K562 (cell line): ENCODE measurements around the gene EFHB. TPM values are rescaled to one million over a fixed set of nuclear protein-coding genes. Genes with fewer than 3 reads are reported as not detected.

Experiments
- CBFA2T3 ChIP-seq: fragments of 450-650 bp; IDR thresholded peaks from 2 replicates; pipeline ENCODE4 v1.6.1; 2017
- CHD1 ChIP-seq: fragments of 200-600 bp; sonication (generic); IDR thresholded peaks from one replicate; pipeline ENCODE4 v1.6.1; 2012; ENCODE audit warnings: mild to moderate bottlenecking, moderate library complexity, low read length, inconsistent platforms
- FOXA3 ChIP-seq, 2 experiments: fragments of 450-650 bp in 1 of 2; sonication (generic) in 1 of 2; formaldehyde crosslinking; IDR thresholded peaks in 1 of 2; conservative IDR thresholded peaks in 1 of 2; 2 replicates each; pipeline versions ENCODE4 v1.4.0 to v1.8.0; 2020 to 2022; ENCODE audit warnings: mild to moderate bottlenecking in 2 of 2, missing genetic modification reagents in 1 of 2
- FOXK2 ChIP-seq, 2 experiments: fragments of 450-650 bp; IDR thresholded peaks in 1 of 2; conservative IDR thresholded peaks in 1 of 2; 2 replicates each; pipeline ENCODE4 v1.6.1; 2016; ENCODE audit warnings: low read depth in 2 of 2, mild to moderate bottlenecking in 1 of 2
- HMBOX1 ChIP-seq: sonication (generic); IDR thresholded peaks from 2 replicates; pipeline ENCODE4 v1.6.1; 2016
- IRF2 ChIP-seq: sonication (generic); formaldehyde crosslinking; IDR thresholded peaks from 2 replicates; pipeline ENCODE4 v1.8.1; 2022; ENCODE audit warnings: mild to moderate bottlenecking, missing genetic modification reagents
- SMARCB1 ChIP-seq: IDR thresholded peaks from 2 replicates; pipeline ENCODE4 v1.6.1; 2011; ENCODE audit warnings: improper control_type of control experiment, low read depth; ENCODE audit not compliant: insufficient read length
- SRSF3 ChIP-seq: fragments of 200-400 bp; formaldehyde crosslinking; IDR thresholded peaks from 2 replicates; pipeline ENCODE4 v1.6.1; 2016; ENCODE audit warnings: mild to moderate bottlenecking, low read length, moderate library complexity; ENCODE audit not compliant: insufficient read depth
- TAF7 ChIP-seq: fragments of 450-650 bp; IDR thresholded peaks from 2 replicates; pipeline ENCODE4 v1.6.1; 2016; ENCODE audit warnings: missing genetic modification characterization, missing compliant biosample characterization
- XRCC5 ChIP-seq: fragments of 200-400 bp; formaldehyde crosslinking; IDR thresholded peaks from 2 replicates; pipeline ENCODE4 v1.6.1; 2017; ENCODE audit warnings: low read depth, mild to moderate bottlenecking, low read length
- ZBTB1 ChIP-seq: sonication (generic); formaldehyde crosslinking; IDR thresholded peaks from 2 replicates; pipeline ENCODE4 v1.8.1; 2023; ENCODE audit warnings: missing genetic modification reagents, low read depth, mild to moderate bottlenecking, borderline replicate concordance
- ZBTB34 ChIP-seq: fragments of 250-450 bp; sonication (Bioruptor Pico); IDR thresholded peaks from 2 replicates; pipeline ENCODE4 v1.8.0; 2021; ENCODE audit warnings: mild to moderate bottlenecking, moderate library complexity
- polyA plus RNA-seq, 8 experiments: library from polyadenylated mRNA; depleted of rRNA in 4 of 8; stranded (reverse) in 5 of 8; unstranded in 3 of 8; fragments of >200 nt; fragmentation: Nextera tagmentation in 2 of 8; fragmentation: Illumina TruSeq in 1 of 8; extraction: Ambion mirVana in 2 of 8; extraction: Trizol in 1 of 8; gene quantifications; 2 replicates each; pipeline versions ENCODE4 v1.2.1 to v1.2.3, GENCODE V29; 2011 to 2014; ENCODE audit warnings: inconsistent platforms in 1 of 8, missing spikeins in 1 of 8
- total RNA-seq, 7 experiments: library from RNA; depleted of rRNA in 6 of 7; stranded (reverse); fragments of >200 nt in 6 of 7; fragmentation: Illumina TruSeq in 2 of 7; extraction: Trizol in 2 of 7; gene quantifications; 2 replicates each; pipeline versions ENCODE4 v1.2.1 to v1.2.3, GENCODE V29; 2011 to 2021; ENCODE audit warnings: low replicate concordance in 1 of 7
- TF ChIP-seq, protein P1 (sequence below): fragments of 450-650 bp; IDR thresholded peaks from 2 replicates; pipeline ENCODE4 v1.7.1; 2018; ENCODE audit warnings: mild to moderate bottlenecking, low read depth; ENCODE audit not compliant: partially characterized antibody
- TF ChIP-seq, protein P2 (sequence below): sonication (generic); formaldehyde crosslinking; IDR thresholded peaks from 2 replicates; pipeline ENCODE4 v1.8.0; 2022; ENCODE audit warnings: mild to moderate bottlenecking, missing genetic modification reagents, borderline replicate concordance
- TF ChIP-seq, protein P3 (sequence below): fragments of 450-650 bp; formaldehyde crosslinking; IDR thresholded peaks from 2 replicates; pipeline ENCODE4 v1.4.0; 2020; ENCODE audit warnings: mild to moderate bottlenecking, moderate library complexity

EFHB gene
- total and polyA plus RNA-seq, 9 of the 15 experiments (the other 6 are each of a cell fraction or from before 2014, with no cell fraction given): 1.5 to 4.0 (median 1.8) TPM

- TF ChIP-seq ZBTB1 (CRISPR knock-in tag): no peak
- TF ChIP-seq IRF2 (CRISPR knock-in tag): no peak
- TF ChIP-seq, protein P1, sequence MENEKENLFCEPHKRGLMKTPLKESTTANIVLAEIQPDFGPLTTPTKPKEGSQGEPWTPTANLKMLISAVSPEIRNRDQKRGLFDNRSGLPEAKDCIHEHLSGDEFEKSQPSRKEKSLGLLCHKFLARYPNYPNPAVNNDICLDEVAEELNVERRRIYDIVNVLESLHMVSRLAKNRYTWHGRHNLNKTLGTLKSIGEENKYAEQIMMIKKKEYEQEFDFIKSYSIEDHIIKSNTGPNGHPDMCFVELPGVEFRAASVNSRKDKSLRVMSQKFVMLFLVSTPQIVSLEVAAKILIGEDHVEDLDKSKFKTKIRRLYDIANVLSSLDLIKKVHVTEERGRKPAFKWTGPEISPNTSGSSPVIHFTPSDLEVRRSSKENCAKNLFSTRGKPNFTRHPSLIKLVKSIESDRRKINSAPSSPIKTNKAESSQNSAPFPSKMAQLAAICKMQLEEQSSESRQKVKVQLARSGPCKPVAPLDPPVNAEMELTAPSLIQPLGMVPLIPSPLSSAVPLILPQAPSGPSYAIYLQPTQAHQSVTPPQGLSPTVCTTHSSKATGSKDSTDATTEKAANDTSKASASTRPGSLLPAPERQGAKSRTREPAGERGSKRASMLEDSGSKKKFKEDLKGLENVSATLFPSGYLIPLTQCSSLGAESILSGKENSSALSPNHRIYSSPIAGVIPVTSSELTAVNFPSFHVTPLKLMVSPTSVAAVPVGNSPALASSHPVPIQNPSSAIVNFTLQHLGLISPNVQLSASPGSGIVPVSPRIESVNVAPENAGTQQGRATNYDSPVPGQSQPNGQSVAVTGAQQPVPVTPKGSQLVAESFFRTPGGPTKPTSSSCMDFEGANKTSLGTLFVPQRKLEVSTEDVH: no peak
- TF ChIP-seq TAF7: no peak
- peak; percentile 95 for TF ChIP-seq HMBOX1
- TF ChIP-seq, protein P2, sequence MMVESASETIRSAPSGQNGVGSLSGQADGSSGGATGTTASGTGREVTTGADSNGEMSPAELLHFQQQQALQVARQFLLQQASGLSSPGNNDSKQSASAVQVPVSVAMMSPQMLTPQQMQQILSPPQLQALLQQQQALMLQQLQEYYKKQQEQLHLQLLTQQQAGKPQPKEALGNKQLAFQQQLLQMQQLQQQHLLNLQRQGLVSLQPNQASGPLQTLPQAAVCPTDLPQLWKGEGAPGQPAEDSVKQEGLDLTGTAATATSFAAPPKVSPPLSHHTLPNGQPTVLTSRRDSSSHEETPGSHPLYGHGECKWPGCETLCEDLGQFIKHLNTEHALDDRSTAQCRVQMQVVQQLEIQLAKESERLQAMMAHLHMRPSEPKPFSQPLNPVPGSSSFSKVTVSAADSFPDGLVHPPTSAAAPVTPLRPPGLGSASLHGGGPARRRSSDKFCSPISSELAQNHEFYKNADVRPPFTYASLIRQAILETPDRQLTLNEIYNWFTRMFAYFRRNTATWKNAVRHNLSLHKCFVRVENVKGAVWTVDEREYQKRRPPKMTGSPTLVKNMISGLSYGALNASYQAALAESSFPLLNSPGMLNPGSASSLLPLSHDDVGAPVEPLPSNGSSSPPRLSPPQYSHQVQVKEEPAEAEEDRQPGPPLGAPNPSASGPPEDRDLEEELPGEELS (CRISPR knock-in tag): peak; percentile 44; the same call in 1 of the 2 replicates
- no peak for TF ChIP-seq ZBTB34 (CRISPR knock-in tag)
- TF ChIP-seq, protein P3, sequence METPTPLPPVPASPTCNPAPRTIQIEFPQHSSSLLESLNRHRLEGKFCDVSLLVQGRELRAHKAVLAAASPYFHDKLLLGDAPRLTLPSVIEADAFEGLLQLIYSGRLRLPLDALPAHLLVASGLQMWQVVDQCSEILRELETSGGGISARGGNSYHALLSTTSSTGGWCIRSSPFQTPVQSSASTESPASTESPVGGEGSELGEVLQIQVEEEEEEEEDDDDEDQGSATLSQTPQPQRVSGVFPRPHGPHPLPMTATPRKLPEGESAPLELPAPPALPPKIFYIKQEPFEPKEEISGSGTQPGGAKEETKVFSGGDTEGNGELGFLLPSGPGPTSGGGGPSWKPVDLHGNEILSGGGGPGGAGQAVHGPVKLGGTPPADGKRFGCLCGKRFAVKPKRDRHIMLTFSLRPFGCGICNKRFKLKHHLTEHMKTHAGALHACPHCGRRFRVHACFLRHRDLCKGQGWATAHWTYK (CRISPR knock-in tag): 0 out of 2 replicates have a peak, but pooled peaks have one; percentile 28
- TF ChIP-seq CBFA2T3: peak; percentile 91
- TF ChIP-seq CHD1: no peak
- peak in 1 of 2 experiments; percentile 65; a peak in 2 of 4 replicates for TF ChIP-seq FOXA3 (CRISPR knock-in tag; conservative IDR thresholded peaks at IDR 0.05 in 1 of 2, IDR thresholded peaks at IDR 0.05 in 1 of 2)
- TF ChIP-seq XRCC5: 0 out of 2 replicates have a peak, but pooled peaks have one; percentile 45
- TF ChIP-seq SRSF3: no peak
- peak; percentile 56 to 63; a peak in 2 of 4 replicates for TF ChIP-seq FOXK2 (conservative IDR thresholded peaks at IDR 0.05 in 1 of 2, IDR thresholded peaks at IDR 0.05 in 1 of 2; ENCODE audit: low read depth in 2 of 2)
- no peak for TF ChIP-seq SMARCB1
These were observed 3.7 kb upstream of the EFHB start (continued) for GRCh38 chr3:19937459-19938294.
